Esophagus squamous epithelium (tissue), 5 donors: ENCODE measurements around the gene NEU4. TPM values are rescaled to one million over a fixed set of nuclear protein-coding genes. Genes with fewer than 3 reads are reported as not detected.

Experiments
- DNase-seq: peaks from one replicate; lab custom pipeline; 2025; lab: John Stamatoyannopoulos, UW
- H3K27ac ChIP-seq, 4 donors: fragments of 200-600 bp; sonication (generic); one replicate each; pipeline ENCODE4 v1.5.1; 2016 to 2019; ENCODE audit warnings: mild to moderate bottlenecking in 1 of 4
- H3K27me3 ChIP-seq, 4 donors: fragments of 200-600 bp; sonication (generic); 1 replicate in 3 of 4; 2 replicates in 1 of 4; pipeline versions ENCODE4 v1.5.1 to v1.6.0; 2017 to 2021; ENCODE audit warnings: antibody characterized with exemption in 1 of 4
- H3K36me3 ChIP-seq, 3 donors: fragments of 200-600 bp; sonication (generic); one replicate each; pipeline ENCODE4 v1.5.1; 2016 to 2019
- H3K4me1 ChIP-seq, 3 donors: fragments of 200-600 bp; sonication (generic); one replicate each; pipeline ENCODE4 v1.5.1; 2017 to 2019
- H3K4me3 ChIP-seq, 4 donors: fragments of 200-600 bp; sonication (generic); 1 replicate in 3 of 4; 2 replicates in 1 of 4; pipeline ENCODE4 v1.5.1; 2016 to 2019; ENCODE audit warnings: mild to moderate bottlenecking in 2 of 4, moderate library complexity in 1 of 4
- H3K9me3 ChIP-seq, 3 donors: fragments of 200-600 bp; sonication (generic); one replicate each; pipeline ENCODE4 v1.5.1; 2016 to 2019
- POLR2A ChIP-seq, 4 donors: fragments of 450-650 bp; IDR thresholded peaks; one replicate each; pipeline ENCODE4 v1.6.1; 2017; ENCODE audit warnings: antibody characterized with exemption in 4 of 4, mild to moderate bottlenecking in 4 of 4, moderate library complexity in 3 of 4
- WGBS, 2 donors: methylation state at CpG; one replicate each; pipeline ENCODE4 v1.1.5; 2018; 5-methylcytosine and 5-hydroxymethylcytosine counted together
- intact Hi-C: fragments of 100-400 bp; cut with DNase I; formaldehyde crosslinking; loops from one replicate; pipeline ENCODE4 v1.15.0; 2022
- total RNA-seq, 4 donors: library from RNA; depleted of rRNA; stranded (reverse); fragments of >200 nt; gene quantifications; one replicate each; pipeline ENCODE4 v1.1.0, GENCODE V29; 2016
- TF ChIP-seq, protein P1 (sequence below), 6 experiments: fragments of 450-650 bp in 4 of 6; fragments of 200-600 bp in 2 of 6; sonication (generic) in 2 of 6; IDR thresholded peaks; one replicate each; pipeline ENCODE4 v1.5.1; 2016 to 2019; ENCODE audit warnings: antibody characterized with exemption in 6 of 6, mild to moderate bottlenecking in 4 of 6, moderate library complexity in 4 of 6
- donor health status: DM: yes; HTN: yes; CAD: no.

NEU4 gene
- total RNA-seq, 4 donors from 2014 or later: not detected

- no peak overlapping the region for H3K27ac ChIP-seq
- no peak overlapping the region for H3K4me3 ChIP-seq
- H3K36me3 ChIP-seq: peaks cover 0 to 25% (median 0%) of the 10 kb centered on the region in 3 donors
- peaks cover 0 to 32% (median 0%) of the 10 kb centered on the region in 4 donors for H3K27me3 ChIP-seq
- intact Hi-C loops: no loop called here
- DNase-seq: no peak
- no peaks in the 10 kb centered on the region for H3K9me3 ChIP-seq
- peaks cover 0 to 31% (median 8%) of the 10 kb centered on the region in 3 donors for H3K4me1 ChIP-seq
- no peak for TF ChIP-seq POLR2A (IDR thresholded peaks at IDR 0.05)
- TF ChIP-seq, protein P1, sequence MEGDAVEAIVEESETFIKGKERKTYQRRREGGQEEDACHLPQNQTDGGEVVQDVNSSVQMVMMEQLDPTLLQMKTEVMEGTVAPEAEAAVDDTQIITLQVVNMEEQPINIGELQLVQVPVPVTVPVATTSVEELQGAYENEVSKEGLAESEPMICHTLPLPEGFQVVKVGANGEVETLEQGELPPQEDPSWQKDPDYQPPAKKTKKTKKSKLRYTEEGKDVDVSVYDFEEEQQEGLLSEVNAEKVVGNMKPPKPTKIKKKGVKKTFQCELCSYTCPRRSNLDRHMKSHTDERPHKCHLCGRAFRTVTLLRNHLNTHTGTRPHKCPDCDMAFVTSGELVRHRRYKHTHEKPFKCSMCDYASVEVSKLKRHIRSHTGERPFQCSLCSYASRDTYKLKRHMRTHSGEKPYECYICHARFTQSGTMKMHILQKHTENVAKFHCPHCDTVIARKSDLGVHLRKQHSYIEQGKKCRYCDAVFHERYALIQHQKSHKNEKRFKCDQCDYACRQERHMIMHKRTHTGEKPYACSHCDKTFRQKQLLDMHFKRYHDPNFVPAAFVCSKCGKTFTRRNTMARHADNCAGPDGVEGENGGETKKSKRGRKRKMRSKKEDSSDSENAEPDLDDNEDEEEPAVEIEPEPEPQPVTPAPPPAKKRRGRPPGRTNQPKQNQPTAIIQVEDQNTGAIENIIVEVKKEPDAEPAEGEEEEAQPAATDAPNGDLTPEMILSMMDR (IDR thresholded peaks at IDR 0.05): no peak
- WGBS, 2 donors: 94 to 100% methylated on average over 1 to 3 of the region's 11 CpGs
These were observed 40.1 kb upstream of the NEU4 start for GRCh38 chr2:241768850-241769249.

GRCh38 chr2:241769819-241770184 lies 39.2 kb upstream of the NEU4 start:
- TF ChIP-seq, protein P1 (IDR thresholded peaks at IDR 0.05): no peak

DNA sequence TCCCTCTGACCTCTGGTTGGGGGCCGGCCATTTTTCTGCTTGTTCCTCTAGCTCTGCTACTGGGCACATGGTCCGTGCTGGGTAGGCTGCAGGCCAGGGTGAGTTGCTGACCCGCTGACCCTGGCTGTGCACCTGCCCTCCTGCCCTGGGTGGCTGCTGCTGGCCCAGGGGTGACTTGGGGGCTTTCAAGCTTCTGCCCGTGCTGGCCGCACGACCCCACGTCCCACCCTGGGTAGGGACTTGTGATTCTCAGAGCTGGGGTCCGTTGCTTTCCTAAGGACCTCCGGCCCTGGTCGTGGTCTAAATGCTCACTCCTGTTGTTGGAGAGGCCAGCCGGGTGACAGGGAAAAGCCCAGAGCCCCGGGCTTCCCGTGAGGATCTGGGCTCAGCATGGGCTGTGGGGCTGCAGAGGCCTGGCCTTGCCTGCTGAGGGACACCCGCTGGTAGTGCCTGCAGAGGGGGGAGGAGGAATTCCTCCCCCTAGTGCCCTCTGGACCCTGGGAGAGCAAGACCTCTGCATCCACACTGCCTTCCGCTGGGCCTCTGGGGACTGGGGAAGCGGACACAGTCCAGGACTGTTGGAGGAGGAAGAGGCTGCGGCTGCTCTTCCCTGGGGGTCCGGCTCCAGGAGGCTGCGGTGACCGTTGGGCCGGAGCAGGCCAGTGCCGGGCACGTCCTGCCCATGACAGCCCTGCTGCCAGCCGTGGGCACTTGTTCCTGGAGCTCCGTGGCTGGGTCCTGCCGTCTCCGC lies 38.6 kb upstream of the NEU4 start:
- 78 to 81% methylated on average over 4 to 6 of the region's 27 CpGs for WGBS, 2 donors
- Histone ChIP-seq H3K4me1 (peaks cover 5 to 46% (median 19%) of the 10 kb centered on the region in 3 donors), H3K9me3 (no peaks in the 10 kb centered on the region), H3K4me3 (no peak overlapping the region), H3K36me3 (peaks cover 0 to 16% (median 0%) of the 10 kb centered on the region in 3 donors), H3K27me3 (peaks cover 0 to 47% (median 0%) of the 10 kb centered on the region in 4 donors), H3K27ac (no peak overlapping the region)
- no peak for TF ChIP-seq POLR2A (IDR thresholded peaks at IDR 0.05)
- TF ChIP-seq, protein P1 (IDR thresholded peaks at IDR 0.05): no peak
- intact Hi-C loops: no loop called here
- no peak for DNase-seq

More at GRCh38 chr2:241769819-241770184, 39.2 kb upstream of the NEU4 start:
- intact Hi-C loops: no loop called here
- H3K4me1 ChIP-seq: peaks cover 2 to 40% (median 15%) of the 10 kb centered on the region in 3 donors
- DNase-seq: no peak
- H3K9me3 ChIP-seq: no peaks in the 10 kb centered on the region
- H3K27me3 ChIP-seq: peaks cover 0 to 41% (median 0%) of the 10 kb centered on the region in 4 donors
- peaks cover 0 to 16% (median 0%) of the 10 kb centered on the region in 3 donors for H3K36me3 ChIP-seq
- WGBS, 2 donors: 90 to 100% methylated on average over 2 to 3 of the region's 13 CpGs
- H3K4me3 ChIP-seq: no peak overlapping the region
- no peak overlapping the region for H3K27ac ChIP-seq

GRCh38 chr2:241770936-241771285 lies 38.1 kb upstream of the NEU4 start:
- Histone ChIP-seq H3K36me3 (peaks cover 0 to 16% (median 0%) of the 10 kb centered on the region in 3 donors), H3K9me3 (no peaks in the 10 kb centered on the region), H3K4me1 (peaks cover 5 to 50% (median 19%) of the 10 kb centered on the region in 3 donors), H3K4me3 (no peak overlapping the region), H3K27me3 (peaks cover 0 to 52% (median 0%) of the 10 kb centered on the region in 4 donors), H3K27ac (no peak overlapping the region)
- TF ChIP-seq, protein P1 (IDR thresholded peaks at IDR 0.05): no peak
- TF ChIP-seq POLR2A (IDR thresholded peaks at IDR 0.05): no peak
- 89% methylated on average over 12 of the region's 12 CpGs; no CpG with 5 or more reads in 1 of the 2 donors for WGBS, 2 donors
- no peak for DNase-seq
- intact Hi-C loops: no loop called here
